Neural progenitor cell (in vitro differentiated cells): ENCODE results near the gene NKTR.

Experiments used
- CTCF ChIP-seq: fragments of 200-600 bp; sonication (generic); IDR thresholded peaks from 2 replicates; pipeline ENCODE4 v1.5.1; 2017; ENCODE audit warnings: antibody characterized with exemption, mild to moderate bottlenecking
- EZH2phosphoT487 ChIP-seq: fragments of 200-600 bp; sonication (generic); IDR thresholded peaks from 2 replicates; pipeline ENCODE4 v1.6.1; 2017; ENCODE audit warnings: antibody characterized with exemption

- no peak for TF ChIP-seq CTCF
- TF ChIP-seq EZH2phosphoT487, result no peak
These were observed 40.4 kb downstream of the NKTR start for GRCh38 chr3:42640771-42641370.
